ENCODE data around the gene OR6C65.
"Not testable (repeated sequence)": the region's sequence is repeated elsewhere in the genome, so short reads cannot be mapped to it uniquely, and the experiment has no call there.

Gene OR6C65

GRCh38 chr12:55400229-55400628 lies at the start of gene OR6C65:
Gene OR6C65, plus strand, starts transcription at chr12:55400529. Its CDS starts 0 bp downstream, at chr12:55400529.
- no peak within 1 kb of the TSS for H3K4me3 ChIP-seq (ENCODE audit: low read length)
- DNase-seq (ENCODE audit: low read depth), result no peak
- TF ChIP-seq CTCF (IDR thresholded peaks at IDR 0.05; ENCODE audit: insufficient read depth, low read depth, low read length, missing control alignments), result no peak

- DNase-seq (ENCODE audit: low read depth), result not testable (repeated sequence)
Observed at GRCh38 chr12:55355338-55355737, 45.0 kb upstream of the OR6C65 start.

GRCh38 chr12:55362675-55363074 lies 37.7 kb upstream of the OR6C65 start, which contains the start of gene OR6C75:
Gene OR6C75, plus strand, starts transcription at chr12:55362975. Its CDS starts 2,136 bp downstream, at chr12:55365111.
- no peak for TF ChIP-seq CTCF (IDR thresholded peaks at IDR 0.05; ENCODE audit: insufficient read depth, low read depth, low read length, missing control alignments)
- H3K4me3 ChIP-seq (ENCODE audit: low read length), result no peak within 1 kb of the TSS
- no peak for DNase-seq (ENCODE audit: low read depth)

More at GRCh38 chr12:55355338-55355737, 45.0 kb upstream of the OR6C65 start:
- H3K4me3 ChIP-seq (ENCODE audit: low read length), result not testable (repeated sequence)

- H3K4me3 ChIP-seq (ENCODE audit: low read length), result no peak overlapping the region
- DNase-seq (ENCODE audit: low read depth), result no peak
Observed at GRCh38 chr12:55365086-55365485, 35.2 kb upstream of the OR6C65 start.

GRCh38 chr12:55372521-55372920 lies 27.8 kb upstream of the OR6C65 start:
- TF ChIP-seq CTCF (IDR thresholded peaks at IDR 0.05; ENCODE audit: insufficient read depth, low read depth, low read length, missing control alignments), result no peak
- DNase-seq (ENCODE audit: low read depth), result no peak
- no peak overlapping the region for H3K4me3 ChIP-seq (ENCODE audit: low read length)

More at GRCh38 chr12:55365086-55365485, 35.2 kb upstream of the OR6C65 start:
- no peak for TF ChIP-seq CTCF (IDR thresholded peaks at IDR 0.05; ENCODE audit: insufficient read depth, low read depth, low read length, missing control alignments)

GRCh38 chr12:55385891-55386290 lies 14.4 kb upstream of the OR6C65 start:
- DNase-seq (ENCODE audit: low read depth), result no peak
- H3K4me3 ChIP-seq (ENCODE audit: low read length), result no peak overlapping the region
- no peak for TF ChIP-seq CTCF (IDR thresholded peaks at IDR 0.05; ENCODE audit: insufficient read depth, low read depth, low read length, missing control alignments)

GRCh38 chr12:55392032-55392795 lies 8.1 kb upstream of the OR6C65 start:
- TF ChIP-seq CTCF (IDR thresholded peaks at IDR 0.05; ENCODE audit: insufficient read depth, low read depth, low read length, missing control alignments), result no peak
- H3K4me3 ChIP-seq (ENCODE audit: low read length), result no peak overlapping the region
- DNase-seq (ENCODE audit: low read depth), result no peak

Measured in epithelial cell of esophagus (primary cell).